DMS53 treated with DMSO at 0.1 percent for 48 hours (cell line): ENCODE results near the gene KDM3B.
"Not testable (repeated sequence)": the region's sequence is repeated elsewhere in the genome, so short reads cannot be mapped to it uniquely, and the experiment has no call there.

Experiments used
- DNase-seq: peaks from one replicate; lab custom pipeline; 2025; ENCODE audit not compliant: unreplicated experiment; lab: John Stamatoyannopoulos, UW

The KDM3B gene

GRCh38 chr5:138352071-138352721, at the start of gene KDM3B:
TSS of gene KDM3B (plus strand) at chr5:138352685. CDS start at chr5:138352796, 111 bp downstream.
- peak; percentile 82 for DNase-seq

DNA sequence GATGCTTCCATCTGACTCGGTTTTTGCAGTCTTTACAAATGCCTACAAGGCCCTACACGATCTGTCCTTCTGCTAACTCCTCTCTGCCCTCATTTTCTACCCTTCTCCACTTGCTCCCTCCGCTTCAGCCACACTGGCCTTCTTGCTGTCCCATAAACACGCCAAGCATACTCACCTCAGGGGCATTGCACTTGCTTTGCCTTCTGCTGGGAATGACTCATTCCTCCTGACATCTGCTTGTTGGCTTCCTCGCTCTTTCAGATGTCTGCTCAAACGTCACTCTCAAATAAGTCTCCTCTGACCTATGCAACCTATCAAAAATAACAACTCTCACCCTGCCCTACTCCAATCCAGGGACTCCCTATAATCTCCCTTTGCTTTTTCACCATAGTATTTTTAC, 49.1 kb upstream of the KDM3B start:
- DNase-seq, result peak; percentile 26

- DNase-seq, result peak; percentile 3
Measured at GRCh38 chr5:138305797-138306196, 46.7 kb upstream of the KDM3B start.

DNA sequence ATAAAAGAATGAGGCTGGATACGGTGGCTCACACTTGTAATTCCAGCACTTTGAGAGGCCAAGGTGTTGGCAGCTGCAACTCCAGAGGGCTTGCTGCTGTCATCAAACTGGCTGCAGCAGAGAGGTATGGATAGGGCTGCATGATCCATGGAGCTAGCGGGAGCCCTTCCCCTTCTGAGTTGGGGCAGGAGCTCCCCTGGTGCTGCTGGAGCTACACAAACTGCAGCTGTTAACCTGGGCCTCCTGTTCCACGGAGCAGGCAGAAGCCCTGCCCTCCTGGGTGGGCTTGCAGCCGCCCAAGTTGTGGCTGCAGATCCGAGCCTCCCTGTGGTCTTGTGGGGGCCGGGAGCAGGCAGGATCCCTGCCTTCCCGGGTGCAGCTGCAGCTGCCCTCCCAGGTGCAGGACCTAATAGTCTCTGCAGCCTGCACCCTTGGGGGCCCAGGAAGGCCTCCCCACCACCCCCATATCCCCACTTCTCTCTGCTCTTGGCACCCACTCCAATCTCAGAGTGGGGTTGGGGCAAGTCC, 36.7 kb upstream of the KDM3B start:
- no peak for DNase-seq

DNA sequence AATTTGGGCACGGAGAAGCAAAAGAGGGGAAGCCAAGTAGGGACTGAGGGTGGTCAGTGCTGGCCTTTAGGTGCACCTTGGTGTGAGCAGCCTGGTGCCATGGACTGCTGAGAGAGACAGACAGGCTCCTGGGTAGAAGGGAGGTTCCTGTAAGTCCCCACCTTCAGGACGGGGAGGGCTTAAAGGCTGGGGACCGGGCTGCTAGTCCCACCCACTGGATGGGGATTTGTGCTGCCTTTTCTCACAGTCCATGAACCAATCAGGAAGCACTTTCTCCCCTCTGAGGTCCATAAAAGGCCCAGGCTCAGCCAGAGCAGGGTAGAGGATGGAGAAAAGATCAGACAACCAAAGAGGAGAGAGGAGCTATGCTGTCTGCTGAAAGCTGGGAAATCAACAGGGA, 36.1 kb upstream of the KDM3B start:
- DNase-seq, result no peak

DNA sequence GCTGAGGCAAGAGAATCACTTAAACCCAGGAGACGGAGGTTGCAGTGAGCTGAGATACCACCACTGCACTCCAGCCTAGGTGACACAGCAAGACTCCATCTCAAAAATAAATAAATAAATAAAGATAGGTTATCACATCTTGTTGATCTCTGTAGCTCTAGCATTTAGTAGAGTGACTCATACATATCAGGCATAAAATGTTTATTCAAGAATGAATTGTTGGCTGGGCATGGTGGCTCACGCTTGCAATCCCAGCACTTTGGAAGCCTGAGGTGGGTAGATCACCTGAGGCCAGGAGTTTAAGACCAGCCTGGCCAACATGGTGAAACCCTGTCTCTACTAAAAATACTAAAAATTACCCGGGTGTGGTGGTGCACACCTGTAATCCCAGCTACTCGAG, 34.3 kb upstream of the KDM3B start:
- not testable (repeated sequence) for DNase-seq

DNA sequence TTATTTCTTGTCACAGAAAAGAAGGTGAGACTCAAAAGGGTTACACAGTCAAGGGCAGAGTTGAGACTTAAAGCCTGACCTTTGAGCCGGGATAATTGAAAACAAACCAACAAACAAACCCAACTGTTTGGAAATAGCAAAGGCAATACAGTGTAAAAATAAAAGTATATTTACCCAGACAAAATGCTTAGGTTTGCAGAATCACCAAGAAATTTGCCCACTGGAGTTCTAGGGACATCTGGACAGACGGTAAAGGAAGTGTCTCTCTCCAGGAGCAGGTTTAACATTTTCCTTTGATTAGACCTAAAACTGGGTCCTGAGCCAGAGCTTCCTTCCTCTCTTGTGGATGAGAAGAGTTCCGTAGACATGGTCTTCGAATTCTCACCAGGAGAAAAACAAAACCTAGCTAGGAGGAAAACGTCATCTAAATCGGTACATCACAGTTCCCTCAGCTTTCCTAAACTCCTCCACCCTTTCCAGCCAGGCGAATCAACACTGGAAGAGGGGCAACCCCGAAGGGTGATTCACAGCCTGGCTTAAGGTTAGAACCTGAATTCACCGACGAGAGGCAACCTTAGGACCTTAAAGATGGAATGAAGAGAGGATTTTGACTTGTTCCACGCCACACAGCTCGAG, 21.6 kb upstream of the KDM3B start:
- DNase-seq, result no peak

- peak; percentile 99 for DNase-seq
Measured at GRCh38 chr5:138331449-138332368, 20.8 kb upstream of the KDM3B start, which contains the start of gene CDC25C. TSS of gene CDC25C (minus strand) at chr5:138331804. CDS start at chr5:138331180, 624 bp downstream.

GRCh38 chr5:138334867-138335447, 17.5 kb upstream of the KDM3B start:
- no peak for DNase-seq

GRCh38 chr5:138336952-138337684, 15.4 kb upstream of the KDM3B start:
- DNase-seq, result peak; percentile 89

DNA sequence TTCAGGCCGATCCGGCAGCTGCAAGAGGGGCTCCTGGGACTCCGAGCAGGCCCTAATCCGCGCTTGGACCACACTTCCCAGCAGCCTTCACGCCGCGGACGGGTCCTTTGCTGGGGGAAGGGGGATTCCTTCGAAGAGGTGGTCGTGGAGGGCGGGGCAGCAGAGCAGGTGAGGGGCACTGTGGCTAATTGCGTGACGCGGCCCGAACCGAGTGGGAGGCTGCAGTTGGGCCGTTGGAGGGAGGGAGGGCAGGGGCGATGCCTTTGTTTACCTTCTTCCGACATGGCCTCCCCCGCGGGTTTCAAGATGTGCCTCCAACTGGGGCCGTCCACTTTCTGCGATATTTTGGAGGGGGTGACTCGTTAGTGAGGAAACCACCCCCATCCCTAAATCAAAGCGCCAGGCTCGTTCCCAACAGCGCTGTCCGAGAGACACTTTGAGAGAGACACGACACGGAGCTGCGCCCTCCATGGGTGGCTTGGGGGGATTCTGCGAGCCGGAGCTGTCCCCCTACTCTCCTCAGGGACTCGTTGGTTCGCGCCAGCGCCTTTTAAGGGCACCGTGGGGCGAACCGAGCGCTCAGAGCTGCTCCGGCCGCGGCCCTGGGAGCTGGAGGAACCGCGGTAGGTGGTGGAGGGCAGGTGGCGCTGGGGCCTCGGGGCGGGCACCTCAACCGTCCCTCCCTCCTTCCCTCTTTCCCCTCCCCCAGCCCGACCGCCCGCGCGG, 14.6 kb upstream of the KDM3B start, which contains the start of gene FAM53C:
TSS of gene FAM53C (plus strand) at position 582 of the 726 bp plus-strand sequence. CDS start 3,070 bp downstream, outside the sequence.
- DNase-seq, result peak; percentile 91

GRCh38 chr5:138338411-138339090, 13.9 kb upstream of the KDM3B start:
- DNase-seq, result no peak

- DNase-seq, result no peak
Measured at GRCh38 chr5:138339091-138339456, 13.4 kb upstream of the KDM3B start.

DNA sequence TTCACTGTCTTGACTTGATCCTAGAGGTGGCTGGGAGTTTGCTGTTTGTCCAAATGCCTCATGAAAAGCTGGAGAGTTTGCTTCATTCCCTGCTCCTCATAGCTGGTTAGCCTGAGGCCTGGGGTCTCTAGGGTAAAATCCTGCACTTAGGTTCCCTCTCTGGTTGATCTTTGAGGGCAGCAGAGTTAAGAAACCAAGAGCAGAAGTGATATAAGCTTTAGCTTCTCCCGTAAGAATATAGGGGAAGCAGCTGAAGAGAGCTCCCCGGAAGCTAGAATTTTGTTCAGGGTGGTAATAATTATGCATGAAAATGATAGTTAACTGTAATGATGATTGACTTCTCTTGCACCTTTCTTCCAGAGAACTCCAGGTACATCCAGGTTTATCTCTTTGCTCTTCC, 13.0 kb upstream of the KDM3B start:
- no peak for DNase-seq

DNA sequence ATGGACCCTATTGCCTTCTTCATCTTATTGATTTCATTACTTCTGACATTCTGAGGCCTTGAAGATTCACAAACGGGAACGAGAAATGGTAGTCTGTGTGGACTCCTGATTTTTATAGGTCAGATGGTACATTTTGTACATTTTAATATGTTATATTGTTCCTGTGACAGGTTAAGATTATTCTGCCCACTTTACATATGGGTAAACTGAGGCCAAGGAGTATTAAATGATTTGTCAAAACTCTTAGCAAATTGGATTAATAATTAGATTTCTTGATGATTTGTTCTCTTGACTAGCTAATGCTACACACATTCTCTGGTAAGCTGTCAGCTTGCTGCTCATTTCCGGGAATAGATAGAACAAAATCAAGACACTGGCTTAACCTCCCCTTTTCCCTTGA, 12.5 kb upstream of the KDM3B start:
- DNase-seq, result no peak

DNA sequence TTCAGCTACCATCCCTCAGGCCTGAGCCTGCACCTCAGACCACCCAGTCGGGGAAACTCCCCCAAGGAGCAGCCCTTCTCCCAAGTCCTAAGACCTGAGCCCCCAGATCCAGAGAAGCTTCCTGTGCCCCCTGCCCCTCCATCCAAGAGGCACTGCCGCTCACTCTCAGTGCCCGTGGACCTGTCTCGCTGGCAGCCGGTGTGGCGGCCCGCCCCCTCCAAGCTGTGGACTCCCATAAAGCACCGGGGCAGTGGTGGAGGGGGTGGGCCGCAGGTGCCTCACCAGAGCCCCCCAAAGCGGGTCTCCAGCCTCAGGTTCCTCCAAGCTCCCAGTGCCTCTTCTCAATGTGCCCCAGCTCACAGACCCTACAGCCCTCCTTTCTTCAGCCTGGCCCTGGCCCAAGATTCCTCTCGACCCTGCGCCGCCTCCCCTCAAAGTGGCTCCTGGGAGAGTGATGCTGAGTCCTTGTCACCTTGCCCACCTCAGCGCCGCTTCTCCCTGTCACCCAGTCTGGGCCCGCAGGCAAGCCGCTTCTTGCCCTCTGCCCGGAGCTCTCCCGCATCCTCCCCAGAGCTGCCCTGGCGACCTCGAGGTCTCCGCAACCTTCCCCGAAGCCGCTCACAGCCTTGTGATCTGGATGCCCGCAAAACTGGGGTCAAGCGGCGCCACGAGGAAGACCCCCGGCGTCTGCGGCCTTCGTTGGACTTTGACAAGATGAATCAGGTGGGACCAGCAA, 7.4 kb upstream of the KDM3B start:
- no peak for DNase-seq

- DNase-seq, result no peak
Measured at GRCh38 chr5:138346889-138347288, 5.6 kb upstream of the KDM3B start.

DNA sequence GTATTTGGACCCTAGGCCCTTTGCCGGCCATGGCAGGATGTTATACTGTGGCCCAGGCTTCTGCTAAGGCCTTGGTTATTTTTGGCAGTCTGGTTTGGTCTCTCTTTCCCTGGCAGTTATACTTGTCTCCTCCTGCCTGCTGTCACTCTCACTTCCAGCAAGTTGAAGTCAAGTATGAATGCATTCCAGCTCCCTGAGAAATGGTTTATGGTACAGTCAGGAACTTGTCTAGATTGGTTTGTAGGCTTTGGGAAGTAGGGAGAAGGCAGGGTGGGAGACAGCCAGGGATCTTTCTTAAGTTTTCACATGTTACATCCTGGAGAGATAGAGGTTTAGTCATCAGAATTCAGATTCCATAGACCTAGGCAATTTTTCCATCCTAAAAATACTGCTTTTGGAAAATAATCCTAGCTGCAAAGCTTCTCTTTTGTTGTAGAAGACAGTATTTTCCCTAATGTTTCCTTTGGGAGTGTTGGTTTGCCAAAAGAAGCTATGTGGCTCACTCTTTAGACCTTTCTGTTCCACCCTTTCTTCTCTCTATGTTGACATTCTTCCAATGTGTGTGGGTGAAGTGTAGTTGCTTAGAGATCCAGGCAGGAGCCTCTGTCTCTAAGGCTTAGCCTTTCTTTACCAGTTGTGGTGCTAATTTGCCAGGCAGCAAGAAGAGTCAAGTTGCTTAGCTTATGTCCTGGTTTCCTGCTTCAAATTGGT, 2.5 kb upstream of the KDM3B start:
- DNase-seq, result no peak
